RPMI8226 (cell line): ENCODE measurements around the gene PSMD5.
A peak's percentile ranks its signal among the peaks of the same experiment; 100 is the strongest.

ENCODE experiments used
- DNase-seq: peaks from one replicate; pipeline ENCODE4 v3.0.0-alpha.2; 2015

Gene PSMD5

DNA sequence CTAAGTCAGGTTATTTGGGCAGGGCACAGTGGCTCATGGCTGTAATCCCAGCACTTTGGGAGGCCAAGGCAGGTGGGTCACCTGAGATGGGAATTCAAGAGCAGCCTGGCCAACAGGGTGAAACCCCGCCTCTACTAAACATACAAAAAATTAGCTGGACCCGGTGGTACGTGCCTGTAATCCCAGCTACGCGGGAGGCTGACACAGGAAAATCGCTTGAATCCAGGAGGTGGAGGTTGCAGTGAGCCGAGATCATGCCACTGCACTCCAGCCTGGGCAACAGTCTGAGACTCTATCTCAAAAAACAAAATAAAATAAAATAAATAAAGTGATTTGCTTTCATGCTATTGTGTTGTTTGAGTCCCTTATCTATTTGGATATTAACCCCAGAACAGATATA is 41.3 kb downstream of the PSMD5 start:
- DNase-seq, result no peak

GRCh38 chr9:120792898-120793765 is 49.6 kb downstream of the PSMD5 start, which contains the start of gene FBXW2:
TSS of gene FBXW2 (minus strand) at chr9:120793416. CDS start at chr9:120788258, 5,158 bp downstream.
- DNase-seq, result peak; percentile 97

GRCh38 chr9:120791161-120791560 is 51.6 kb downstream of the PSMD5 start:
- DNase-seq, result no peak

DNA sequence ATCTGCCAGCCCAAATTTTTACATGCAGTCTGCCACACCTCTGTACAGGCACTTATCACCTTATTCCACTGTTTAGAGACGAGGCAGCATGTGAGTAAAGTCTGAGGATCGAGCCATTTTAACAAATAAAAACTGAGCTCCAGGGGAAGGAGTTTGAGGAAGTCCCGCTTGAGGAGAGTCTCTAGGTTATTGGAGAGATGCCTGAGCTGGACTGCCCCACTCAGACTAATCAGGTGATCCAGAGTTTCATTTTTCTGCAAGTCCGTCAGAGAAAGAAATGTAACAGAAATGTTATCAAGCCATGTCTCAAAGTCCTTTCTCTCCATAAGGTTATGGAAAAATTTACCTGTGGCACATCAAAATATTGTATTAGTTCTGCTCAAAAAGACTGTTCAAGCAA is 54.8 kb downstream of the PSMD5 start:
- DNase-seq, result no peak

DNA sequence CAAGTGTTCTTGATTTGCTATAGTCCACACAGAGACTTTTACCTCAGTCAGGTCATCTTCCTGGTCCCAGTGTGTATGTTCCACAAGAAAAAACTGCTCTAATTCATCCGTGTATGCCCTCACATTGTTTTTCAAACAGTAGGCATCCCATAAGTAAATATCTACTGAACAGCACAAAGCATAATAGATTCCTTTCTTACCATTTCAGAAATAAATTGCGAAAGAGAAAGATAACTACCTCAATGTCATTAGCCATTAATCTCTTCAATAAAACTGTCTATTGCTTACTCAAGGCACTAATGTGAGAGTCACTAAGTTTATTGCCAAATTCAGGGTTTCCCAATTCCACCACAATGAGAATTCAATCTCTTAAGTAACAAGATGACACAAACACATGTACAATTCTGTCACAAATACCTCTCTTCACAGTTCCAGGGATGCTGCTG is 59.1 kb downstream of the PSMD5 start:
- no peak for DNase-seq

- no peak for DNase-seq
Observed at GRCh38 chr9:120781236-120781635, 61.5 kb downstream of the PSMD5 start.

- no peak for DNase-seq
Observed at GRCh38 chr9:120780367-120780766, 62.4 kb downstream of the PSMD5 start.

GRCh38 chr9:120779227-120779626 is 63.5 kb downstream of the PSMD5 start:
- DNase-seq, result no peak

- DNase-seq, result no peak
Observed at GRCh38 chr9:120778758-120779157, 64.0 kb downstream of the PSMD5 start.

DNA sequence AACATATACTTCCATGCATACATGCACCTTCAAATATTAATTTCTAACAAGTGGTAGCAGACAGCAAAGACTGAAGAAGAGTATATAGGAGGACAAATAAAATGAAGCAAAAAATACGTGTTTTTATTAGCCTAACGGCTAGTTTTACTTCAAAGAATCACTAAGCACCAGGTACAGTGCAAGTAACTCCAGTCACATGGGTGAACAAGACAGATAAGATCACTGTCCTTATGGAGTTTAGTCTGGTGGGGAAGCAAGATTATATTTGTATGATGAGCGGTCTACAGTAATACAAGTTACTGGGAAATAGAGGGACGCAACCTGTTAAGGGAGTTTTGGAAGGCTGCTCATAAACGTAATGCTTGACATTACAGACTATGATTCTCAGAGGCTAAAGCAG is 65.5 kb downstream of the PSMD5 start:
- DNase-seq, result no peak

GRCh38 chr9:120776788-120777187 is 65.9 kb downstream of the PSMD5 start:
- no peak for DNase-seq

GRCh38 chr9:120775859-120776258 is 66.9 kb downstream of the PSMD5 start:
- DNase-seq, result no peak

DNA sequence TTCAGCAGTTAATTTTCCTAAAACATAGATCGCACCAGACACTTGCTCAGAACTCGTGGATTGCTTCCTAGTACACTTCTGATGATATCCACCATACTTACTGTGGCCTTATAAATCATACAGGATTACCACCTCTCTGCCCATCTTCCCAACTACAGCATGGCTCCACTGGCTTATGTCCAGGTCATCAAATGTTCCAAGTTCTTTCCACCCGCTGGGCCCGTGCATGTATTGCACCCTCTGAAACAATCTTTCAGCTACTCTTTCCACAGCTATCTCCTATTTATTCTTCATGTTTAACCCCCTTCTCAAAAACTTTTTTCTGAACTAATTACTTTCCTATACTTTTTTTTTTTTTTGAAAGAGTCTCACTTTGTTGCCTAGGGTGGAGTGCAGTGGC is 68.0 kb downstream of the PSMD5 start:
- no peak for DNase-seq

GRCh38 chr9:120773256-120773655 is 69.5 kb downstream of the PSMD5 start:
- no peak for DNase-seq

GRCh38 chr9:120770931-120771330 is 71.8 kb downstream of the PSMD5 start:
- DNase-seq, result no peak

DNA sequence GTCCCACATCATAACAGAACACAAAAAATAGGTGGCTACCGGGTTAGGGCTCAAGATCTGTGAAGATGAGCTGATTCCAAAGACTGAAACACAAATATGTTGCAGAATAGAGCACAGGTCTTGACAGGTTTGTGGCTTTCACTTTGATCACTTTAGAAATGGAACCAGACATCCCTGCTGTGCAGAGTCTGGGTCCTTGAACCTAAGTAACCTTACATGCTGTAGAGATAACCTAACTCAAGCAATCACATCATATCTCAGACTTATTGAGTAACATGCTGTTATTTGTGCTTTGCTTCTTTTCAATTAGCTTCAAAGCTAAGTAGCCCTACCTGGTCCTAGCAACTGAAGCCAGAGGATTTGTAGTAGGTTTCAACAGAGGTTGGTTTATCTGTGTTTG is 73.8 kb downstream of the PSMD5 start:
- no peak for DNase-seq

GRCh38 chr9:120768247-120768646 is 74.5 kb downstream of the PSMD5 start:
- no peak for DNase-seq

DNA sequence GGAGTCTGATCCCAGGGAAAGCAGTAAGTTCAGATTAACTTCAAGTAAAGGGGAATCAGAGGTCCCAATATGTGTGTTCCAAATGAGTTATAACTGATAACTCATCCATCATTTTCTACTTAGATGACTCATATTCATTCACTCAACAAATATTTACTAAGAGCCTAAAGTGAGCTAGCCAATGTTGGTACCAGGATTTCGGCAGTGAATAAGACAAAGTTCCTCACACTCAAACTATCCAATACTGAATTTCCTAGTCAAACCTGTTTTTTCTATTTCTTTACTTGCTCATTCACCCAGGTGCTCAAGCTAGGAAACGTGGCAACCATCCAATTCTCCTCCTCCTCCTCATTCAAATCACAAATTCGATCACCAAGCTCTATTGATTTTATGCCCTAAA is 75.3 kb downstream of the PSMD5 start:
- no peak for DNase-seq
